Posterior vena cava (tissue), 2 donors: ENCODE measurements around the gene ANK2. TPM values are rescaled to one million over a fixed set of nuclear protein-coding genes. Genes with fewer than 3 reads are reported as not detected.
"Not testable (repeated sequence)": the region's sequence is repeated elsewhere in the genome, so short reads cannot be mapped to it uniquely, and the experiment has no call there.

Experiments
- DNase-seq: peaks from one replicate; pipeline ENCODE4 v3.0.0-alpha.2; 2020; ENCODE audit warnings: low spot score
- intact Hi-C, 2 donors: fragments of 100-400 bp; cut with DNase I; formaldehyde crosslinking; loops; one replicate each; pipeline versions ENCODE4 v1.14.1 to v1.14.2; 2022 to 2023
- total RNA-seq, 2 donors: library from RNA; stranded (reverse); fragmentation: NEBNext Ultra II Directional; extraction: Animal tissue kit (Norgen Biotek cat#: 25700); gene quantifications; one replicate each; pipeline ENCODE4 v1.2.1, GENCODE V29; 2021
- donor health status: DM: yes; HTN: yes; CAD: no.
- donor health status: DM: yes; HTN: yes; CAD: no.

ANK2 gene
- total RNA-seq, 2 donors from 2014 or later: 161 to 163 TPM

GRCh38 chr4:113050371-113050755 lies 910 bp downstream of the ANK2 start:
- intact Hi-C loops: no loop called here
- DNase-seq: no peak

- intact Hi-C loops: no loop called here
- no peak for DNase-seq
Observed at GRCh38 chr4:113050837-113051236, 1.4 kb downstream of the ANK2 start.

DNA sequence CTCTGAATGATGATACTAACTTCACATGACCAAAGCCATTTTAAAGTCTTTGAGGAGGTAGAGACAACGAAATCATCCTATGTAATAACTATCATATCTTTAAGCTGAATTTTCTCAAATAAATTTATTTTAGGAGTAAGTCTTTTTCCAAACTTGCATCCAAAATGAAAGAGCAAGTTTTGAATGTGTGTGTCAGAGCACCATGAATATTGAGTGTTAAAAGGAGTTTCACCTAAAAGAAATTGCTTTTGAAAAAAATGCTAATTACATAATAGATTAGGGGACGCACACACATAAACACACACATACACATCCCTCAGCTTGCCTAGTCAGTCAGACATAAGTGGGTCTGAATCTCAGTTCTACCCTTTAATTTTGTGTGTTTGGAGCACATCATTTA lies 1.9 kb downstream of the ANK2 start:
- intact Hi-C loops: no loop called here

DNA sequence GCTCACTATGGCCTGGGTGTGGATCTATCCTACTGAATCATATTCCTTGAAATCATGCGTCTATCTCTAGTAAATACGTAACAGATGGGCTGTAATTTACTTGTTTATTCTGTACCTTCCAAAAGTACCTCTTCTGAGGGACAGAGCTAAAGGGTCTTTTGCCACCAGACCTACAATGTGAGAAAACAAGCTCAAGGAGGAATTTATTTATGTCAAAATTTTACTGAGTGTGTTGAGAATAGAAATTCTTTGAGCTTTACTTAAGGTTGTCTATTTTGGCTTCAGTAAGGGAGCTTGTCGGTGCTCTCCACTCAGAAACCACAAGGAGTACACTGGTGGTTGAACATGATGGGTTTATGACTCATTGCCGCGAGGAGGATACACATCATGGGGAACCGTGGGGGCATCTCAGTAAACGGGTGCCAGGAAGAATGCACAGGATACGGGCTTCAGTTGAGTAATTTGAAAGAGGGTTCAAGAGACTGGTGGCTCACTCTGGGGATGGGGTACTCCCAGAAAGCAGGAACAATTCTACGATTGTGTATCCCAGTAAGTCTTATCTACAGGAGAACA lies 3.0 kb downstream of the ANK2 start:
- intact Hi-C loops: no loop called here

More for the DNA sequence above, 1.9 kb downstream of the ANK2 start:
- DNase-seq: no peak

DNA sequence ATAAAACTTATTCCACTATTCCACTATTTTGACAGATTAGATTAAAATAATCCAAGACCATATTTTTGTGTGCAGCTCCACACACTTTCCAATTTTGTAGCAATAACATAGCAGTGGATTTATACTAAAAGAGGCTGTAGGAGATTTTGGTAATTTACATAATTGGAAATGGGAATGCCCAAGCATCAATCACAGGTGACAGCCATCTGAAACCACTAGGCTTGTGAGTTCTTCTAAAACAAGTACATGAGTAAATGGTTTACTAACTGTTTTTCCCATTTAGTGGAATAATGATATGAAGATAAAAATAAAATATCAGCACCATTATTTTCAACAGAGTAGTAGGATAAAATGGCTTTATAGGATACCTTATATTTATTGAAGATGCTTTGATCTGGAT lies 4.4 kb downstream of the ANK2 start:
- intact Hi-C loops: no loop called here
- DNase-seq: no peak

More for the DNA sequence above, 3.0 kb downstream of the ANK2 start:
- DNase-seq: no peak

GRCh38 chr4:113056318-113056717 lies 6.9 kb downstream of the ANK2 start:
- no peak for DNase-seq
- intact Hi-C loops: no loop called here

- no peak for DNase-seq
- intact Hi-C loops: no loop called here
Observed at GRCh38 chr4:113057891-113058290, 8.4 kb downstream of the ANK2 start.

DNA sequence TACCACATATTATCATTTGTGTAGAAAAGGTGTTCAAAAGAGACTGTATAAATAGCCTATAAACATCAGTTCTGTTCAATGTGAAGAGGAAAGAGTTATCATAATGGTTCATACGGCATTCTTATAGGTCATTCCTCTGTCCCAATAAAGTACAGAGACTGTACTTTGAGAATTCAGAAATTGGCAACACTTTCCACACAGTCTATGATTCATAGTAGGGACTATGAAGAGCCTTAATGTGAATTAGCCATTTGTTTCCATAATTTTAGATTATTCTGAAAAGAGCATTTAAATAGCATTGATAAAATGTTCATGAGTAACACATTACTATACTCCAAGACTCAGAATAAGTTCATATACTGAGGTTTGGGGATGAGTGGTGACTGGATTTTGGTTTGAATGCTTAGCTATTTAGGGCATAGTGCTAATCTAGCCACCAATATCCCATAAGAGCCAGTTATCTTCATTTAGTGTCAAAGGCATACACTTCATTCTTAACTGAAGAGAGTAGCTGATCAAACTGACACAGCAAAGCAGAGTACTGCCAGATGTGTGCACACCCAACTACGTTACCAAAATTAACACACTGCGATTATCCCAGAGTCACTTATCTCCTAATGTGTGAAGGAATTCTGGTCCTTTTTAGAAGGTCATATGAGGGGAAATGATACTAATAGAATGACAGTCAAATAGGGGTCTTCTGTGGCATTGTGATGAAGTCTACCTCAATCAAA lies 10.2 kb downstream of the ANK2 start:
- intact Hi-C loops: no loop called here
- no peak for DNase-seq

- intact Hi-C loops: no loop called here
- DNase-seq: no peak
Observed at GRCh38 chr4:113060853-113061252, 11.4 kb downstream of the ANK2 start.

DNA sequence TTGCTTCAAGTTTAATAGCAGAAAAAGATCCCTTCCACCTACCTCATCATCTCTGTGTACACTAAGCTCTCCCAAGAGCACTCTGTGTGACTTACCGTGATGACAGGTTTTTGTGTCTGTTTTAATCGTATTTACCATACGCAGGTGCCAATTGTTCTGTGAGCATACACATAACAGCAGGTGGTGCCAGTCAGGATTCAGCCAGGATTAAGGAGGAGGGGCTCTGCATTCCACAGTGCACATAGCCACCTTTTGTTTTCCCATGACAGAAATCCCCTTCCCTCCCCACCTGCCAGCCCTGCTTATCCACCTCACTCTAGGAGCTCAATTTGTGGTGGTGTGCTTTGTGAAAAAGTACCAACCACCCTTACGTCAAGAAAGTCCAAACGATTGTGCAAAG lies 14.8 kb downstream of the ANK2 start:
- no peak for DNase-seq

DNA sequence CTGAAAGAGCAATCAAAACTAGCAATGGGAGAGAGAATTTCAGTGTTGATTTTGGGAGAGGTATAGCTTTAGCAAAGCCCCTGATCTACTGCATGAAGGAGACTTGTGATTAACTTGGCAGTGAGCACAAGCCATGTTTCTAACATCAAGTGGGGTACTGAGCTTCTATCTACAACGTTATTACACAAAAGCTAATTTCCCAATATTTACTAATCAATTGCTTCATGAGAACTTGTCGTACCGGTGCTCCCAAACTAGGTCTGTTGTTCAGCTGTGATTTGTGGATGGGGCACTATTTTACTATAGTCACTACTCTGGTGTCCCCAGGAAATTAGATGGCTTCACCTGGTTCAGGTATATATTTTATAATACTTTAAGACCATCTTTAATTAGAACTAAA lies 16.2 kb downstream of the ANK2 start:
- intact Hi-C loops: no loop called here
- DNase-seq: no peak

More for the DNA sequence above, 14.8 kb downstream of the ANK2 start:
- intact Hi-C loops: no loop called here

GRCh38 chr4:113068771-113069170 lies 19.3 kb downstream of the ANK2 start:
- DNase-seq, intact Hi-C loops: not testable (repeated sequence)

DNA sequence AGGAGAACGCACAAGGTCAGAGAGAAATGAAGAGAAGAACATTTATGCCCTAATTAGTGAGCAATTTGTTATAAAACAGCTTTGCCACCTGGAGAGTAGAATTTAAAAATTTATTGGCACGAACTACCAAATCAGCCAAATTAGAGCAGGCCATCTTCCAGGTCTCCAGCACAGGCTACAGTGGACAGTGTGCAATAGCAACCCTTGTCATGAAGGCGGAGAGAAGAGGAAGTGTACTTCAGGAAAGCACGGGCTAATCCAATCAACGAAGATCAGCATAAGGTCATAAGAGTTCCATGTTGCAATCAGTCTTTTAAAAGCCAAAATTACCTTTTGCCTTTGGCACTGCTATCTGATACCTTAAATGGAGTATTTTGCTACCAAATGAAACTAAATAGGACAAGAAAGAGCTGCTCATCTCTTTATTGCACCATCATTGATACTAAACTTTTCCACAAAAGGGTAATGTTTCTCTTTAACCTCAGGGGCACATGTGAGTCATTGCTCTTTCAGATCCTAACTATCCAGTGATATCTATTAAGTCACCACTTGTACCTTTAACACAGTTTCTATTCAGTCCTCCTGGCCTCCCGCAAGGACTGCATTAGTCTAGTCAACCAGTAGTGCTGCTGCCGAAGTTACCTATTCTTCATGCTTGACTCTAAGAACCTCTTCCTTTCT lies 19.9 kb downstream of the ANK2 start:
- intact Hi-C loops: no loop called here
- DNase-seq: no peak

DNA sequence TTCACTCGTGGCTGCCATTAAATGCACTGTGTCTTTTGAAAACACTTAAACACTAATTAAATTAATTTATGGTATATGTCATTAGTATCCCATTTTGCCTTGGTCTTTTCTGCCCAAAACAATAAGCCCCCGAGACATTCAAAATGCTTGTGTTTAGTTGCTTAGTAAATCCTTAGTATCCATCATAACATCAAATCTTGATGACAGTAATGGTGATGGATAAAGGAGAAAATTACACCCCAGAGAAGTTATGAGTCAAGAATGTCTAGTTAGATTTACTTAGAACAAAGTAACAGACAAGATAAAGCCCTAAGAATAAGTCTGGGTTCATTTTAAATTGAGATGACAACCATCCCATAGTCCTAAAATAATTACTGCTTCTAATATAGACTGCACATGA lies 21.3 kb downstream of the ANK2 start:
- intact Hi-C loops: loop anchor here in 1 of 2 donors (5.0 kb wide), 1 partner anchor 1302 kb away; no protein-coding TSS in a partner anchor
- no peak for DNase-seq

DNA sequence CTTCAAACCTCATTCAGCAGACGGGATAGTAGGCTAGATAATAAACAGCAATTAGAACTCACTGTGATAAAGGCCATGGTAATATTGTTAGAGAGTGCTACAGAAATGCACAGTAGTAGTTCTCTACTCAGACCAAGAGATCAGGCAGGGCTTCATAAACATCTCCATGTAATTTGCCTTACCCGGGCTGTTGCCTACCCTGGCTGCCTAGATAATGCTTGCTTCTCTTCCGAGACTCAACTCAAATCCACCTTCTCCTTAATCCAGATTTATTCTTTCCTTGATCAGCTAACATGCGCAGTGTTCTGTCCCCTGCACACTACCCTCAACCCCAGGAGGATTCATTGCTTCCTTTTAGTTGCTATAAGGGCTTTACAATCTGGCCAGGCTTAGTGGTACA lies 21.8 kb downstream of the ANK2 start:
- intact Hi-C loops: loop anchor here in 1 of 2 donors (5.0 kb wide), 1 partner anchor 1301 kb away; no protein-coding TSS in a partner anchor
- DNase-seq: no peak

- no peak for DNase-seq
- intact Hi-C loops: loop anchor here in 1 of 2 donors (5.0 kb wide), 1 partner anchor 1300 kb away; no protein-coding TSS in a partner anchor
Observed at GRCh38 chr4:113071805-113072204, 22.4 kb downstream of the ANK2 start.

- intact Hi-C loops: loop anchor here in 1 of 2 donors (5.0 kb wide), 1 partner anchor 1299 kb away; no protein-coding TSS in a partner anchor
- no peak for DNase-seq
Observed at GRCh38 chr4:113073451-113074005, 24.1 kb downstream of the ANK2 start.

- intact Hi-C loops: no loop called here
- no peak for DNase-seq
Observed at GRCh38 chr4:113077575-113077974, 28.1 kb downstream of the ANK2 start.

- intact Hi-C loops: no loop called here
Observed at GRCh38 chr4:113078066-113078465, 28.6 kb downstream of the ANK2 start.

DNA sequence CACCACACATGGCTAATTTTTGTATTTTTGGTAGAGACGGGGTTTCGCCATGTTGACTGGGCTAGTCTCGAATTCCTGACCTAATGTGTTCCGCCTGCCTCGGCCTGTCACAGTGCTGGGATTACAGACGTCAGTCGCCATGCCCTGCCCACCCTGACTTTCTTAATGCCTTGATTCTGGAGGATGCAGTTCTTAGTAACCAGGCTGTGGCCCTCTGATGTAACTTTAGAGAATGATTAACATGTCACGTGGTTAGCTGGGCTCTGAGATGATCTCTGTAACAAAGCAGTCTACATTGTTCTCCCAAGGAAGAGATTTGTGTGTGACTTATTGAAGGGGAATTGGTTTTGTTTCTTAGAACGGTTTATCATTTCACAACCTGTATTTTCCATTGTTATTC lies 30.6 kb downstream of the ANK2 start:
- DNase-seq: no peak
- intact Hi-C loops: no loop called here

More at GRCh38 chr4:113078066-113078465, 28.6 kb downstream of the ANK2 start:
- no peak for DNase-seq
